HEK293 (cell line): ENCODE measurements around the gene E2F1.

Source experiments
- CTCF ChIA-PET: fragments of 350-600 bp; formaldehyde crosslinking; extraction: SDS; loops from one replicate; lab custom pipeline; 2021; ENCODE audit warnings: antibody characterized with exemption; lab: Yijun Ruan, JAX
- POLR2A ChIA-PET: fragments of 300-600 bp; formaldehyde crosslinking; extraction: SDS; loops from one replicate; lab custom pipeline; 2020; ENCODE audit warnings: antibody characterized with exemption, inconsistent platforms; lab: Yijun Ruan, JAX
- H3K27ac ChIP-seq: fragments of 200-500 bp; sonication (Bioruptor generic); 2 replicates; pipeline ENCODE4 v1.5.1; 2014; ENCODE audit warnings: low read depth, low read length, control low read depth, inconsistent platforms; ENCODE audit errors: extremely low read depth
- H3K36me3 ChIP-seq, 2 experiments: fragments of 200-500 bp in 1 of 2; sonication (Bioruptor generic) in 1 of 2; 1 replicate in 1 of 2; 2 replicates in 1 of 2; pipeline ENCODE4 v1.5.1; 2014 to 2017; ENCODE audit warnings: inconsistent platforms in 2 of 2, low read length in 2 of 2; ENCODE audit not compliant: control insufficient read depth in 2 of 2, insufficient read depth in 1 of 2
- H3K4me1 ChIP-seq: fragments of 200-500 bp; sonication (Bioruptor generic); 2 replicates; pipeline ENCODE4 v1.5.1; 2014; ENCODE audit warnings: mild to moderate bottlenecking, low read length, inconsistent platforms; ENCODE audit not compliant: control insufficient read depth, insufficient read depth
- H3K4me3 ChIP-seq: 2 replicates; pipeline ENCODE4 v1.5.1; 2011; ENCODE audit warnings: low read depth, mild to moderate bottlenecking, control low read depth, low read length, moderate library complexity
- H3K9me3 ChIP-seq: fragments of 200-500 bp; sonication (Bioruptor generic); 2 replicates; pipeline ENCODE4 v1.5.1; 2014; ENCODE audit warnings: low read depth, low read length, inconsistent platforms; ENCODE audit not compliant: control insufficient read depth, insufficient read depth
- GLI4 ChIP-seq: fragments of 450-650 bp; formaldehyde crosslinking; IDR thresholded peaks from 2 replicates; pipeline ENCODE4 v1.5.1; 2016; ENCODE audit warnings: missing biosample characterization, missing genetic modification characterization
- KLF10 ChIP-seq: fragments of 450-650 bp; IDR thresholded peaks from 2 replicates; pipeline ENCODE4 v1.5.1; 2018; ENCODE audit warnings: missing biosample characterization, mild to moderate bottlenecking, missing genetic modification characterization
- MYNN ChIP-seq: fragments of 450-650 bp; formaldehyde crosslinking; IDR thresholded peaks from 2 replicates; pipeline ENCODE4 v1.5.1; 2016; ENCODE audit warnings: missing biosample characterization, missing genetic modification characterization, borderline replicate concordance
- MZF1 ChIP-seq: fragments of 450-650 bp; formaldehyde crosslinking; IDR thresholded peaks from 2 replicates; pipeline ENCODE4 v1.5.1; 2017; ENCODE audit warnings: missing biosample characterization, missing genetic modification characterization, borderline replicate concordance
- RBAK ChIP-seq: fragments of 450-650 bp; formaldehyde crosslinking; IDR thresholded peaks from 2 replicates; pipeline ENCODE4 v1.5.1; 2016; ENCODE audit warnings: missing biosample characterization, missing genetic modification characterization
- SP7 ChIP-seq: fragments of 450-650 bp; formaldehyde crosslinking; IDR thresholded peaks from 2 replicates; pipeline ENCODE4 v1.5.1; 2016; ENCODE audit warnings: missing biosample characterization, missing genetic modification characterization
- TRIM28 ChIP-seq: IDR thresholded peaks from 2 replicates; pipeline ENCODE4 v1.6.1; 2011; ENCODE audit warnings: low read length, control low read depth, borderline replicate concordance
- ZNF10 ChIP-seq: fragments of 450-650 bp; formaldehyde crosslinking; IDR thresholded peaks from 2 replicates; pipeline ENCODE4 v1.5.1; 2017; ENCODE audit warnings: missing biosample characterization, missing genetic modification characterization
- ZNF121 ChIP-seq: fragments of 450-650 bp; formaldehyde crosslinking; IDR thresholded peaks from 2 replicates; pipeline ENCODE4 v1.5.1; 2016; ENCODE audit warnings: missing biosample characterization, missing genetic modification characterization
- ZNF157 ChIP-seq: fragments of 450-650 bp; formaldehyde crosslinking; IDR thresholded peaks from 2 replicates; pipeline ENCODE4 v1.5.1; 2016; ENCODE audit warnings: missing biosample characterization, missing genetic modification characterization
- ZNF335 ChIP-seq: fragments of 450-650 bp; formaldehyde crosslinking; conservative IDR thresholded peaks from 2 replicates; pipeline ENCODE4 v1.5.1; 2016; ENCODE audit warnings: missing biosample characterization, missing genetic modification characterization
- ZNF560 ChIP-seq: fragments of 450-650 bp; formaldehyde crosslinking; IDR thresholded peaks from 2 replicates; pipeline ENCODE4 v1.5.1; 2017; ENCODE audit warnings: missing biosample characterization, missing genetic modification characterization, borderline replicate concordance
- ZNF600 ChIP-seq: fragments of 450-650 bp; formaldehyde crosslinking; IDR thresholded peaks from 2 replicates; pipeline ENCODE4 v1.5.1; 2016; ENCODE audit warnings: missing biosample characterization, missing genetic modification characterization
- ZNF610 ChIP-seq: fragments of 450-650 bp; formaldehyde crosslinking; IDR thresholded peaks from 2 replicates; pipeline ENCODE4 v1.5.1; 2016; ENCODE audit warnings: missing biosample characterization, missing genetic modification characterization, borderline replicate concordance
- ZNF660 ChIP-seq: fragments of 450-650 bp; IDR thresholded peaks from 2 replicates; pipeline ENCODE4 v1.5.1; 2018; ENCODE audit warnings: missing biosample characterization, mild to moderate bottlenecking, missing genetic modification characterization
- ZNF768 ChIP-seq: fragments of 450-650 bp; formaldehyde crosslinking; IDR thresholded peaks from 2 replicates; pipeline ENCODE4 v1.5.1; 2018; ENCODE audit warnings: missing biosample characterization, mild to moderate bottlenecking, missing genetic modification characterization
- ZNF791 ChIP-seq: fragments of 450-650 bp; formaldehyde crosslinking; IDR thresholded peaks from 2 replicates; pipeline ENCODE4 v1.5.1; 2016; ENCODE audit warnings: missing biosample characterization, missing genetic modification characterization
- ZNF837 ChIP-seq: fragments of 450-650 bp; formaldehyde crosslinking; IDR thresholded peaks from 2 replicates; pipeline ENCODE4 v1.5.1; 2016; ENCODE audit warnings: missing biosample characterization, missing genetic modification characterization
- TF ChIP-seq, protein P1 (sequence below): fragments of 450-650 bp; formaldehyde crosslinking; IDR thresholded peaks from 2 replicates; pipeline ENCODE4 v1.5.1; 2016; ENCODE audit warnings: missing biosample characterization, missing genetic modification characterization
- TF ChIP-seq, protein P2 (sequence below): fragments of 450-650 bp; formaldehyde crosslinking; optimal IDR thresholded peaks from 2 replicates; pipeline ENCODE3; 2016; ENCODE audit warnings: missing biosample characterization, mild to moderate bottlenecking, missing genetic modification characterization
- TF ChIP-seq, protein P3 (sequence below): fragments of 450-650 bp; formaldehyde crosslinking; IDR thresholded peaks from 2 replicates; pipeline ENCODE4 v1.5.1; 2016; ENCODE audit warnings: missing biosample characterization, missing genetic modification characterization, borderline replicate concordance
- TF ChIP-seq, protein P4 (sequence below): fragments of 450-650 bp; formaldehyde crosslinking; IDR thresholded peaks from 2 replicates; pipeline ENCODE4 v1.5.1; 2016; ENCODE audit warnings: missing biosample characterization, missing genetic modification characterization
- TF ChIP-seq, protein P5 (sequence below): fragments of 450-650 bp; formaldehyde crosslinking; IDR thresholded peaks from 2 replicates; pipeline ENCODE4 v1.5.0; 2017; ENCODE audit warnings: missing biosample characterization, missing genetic modification characterization, borderline replicate concordance

Gene E2F1

DNA sequence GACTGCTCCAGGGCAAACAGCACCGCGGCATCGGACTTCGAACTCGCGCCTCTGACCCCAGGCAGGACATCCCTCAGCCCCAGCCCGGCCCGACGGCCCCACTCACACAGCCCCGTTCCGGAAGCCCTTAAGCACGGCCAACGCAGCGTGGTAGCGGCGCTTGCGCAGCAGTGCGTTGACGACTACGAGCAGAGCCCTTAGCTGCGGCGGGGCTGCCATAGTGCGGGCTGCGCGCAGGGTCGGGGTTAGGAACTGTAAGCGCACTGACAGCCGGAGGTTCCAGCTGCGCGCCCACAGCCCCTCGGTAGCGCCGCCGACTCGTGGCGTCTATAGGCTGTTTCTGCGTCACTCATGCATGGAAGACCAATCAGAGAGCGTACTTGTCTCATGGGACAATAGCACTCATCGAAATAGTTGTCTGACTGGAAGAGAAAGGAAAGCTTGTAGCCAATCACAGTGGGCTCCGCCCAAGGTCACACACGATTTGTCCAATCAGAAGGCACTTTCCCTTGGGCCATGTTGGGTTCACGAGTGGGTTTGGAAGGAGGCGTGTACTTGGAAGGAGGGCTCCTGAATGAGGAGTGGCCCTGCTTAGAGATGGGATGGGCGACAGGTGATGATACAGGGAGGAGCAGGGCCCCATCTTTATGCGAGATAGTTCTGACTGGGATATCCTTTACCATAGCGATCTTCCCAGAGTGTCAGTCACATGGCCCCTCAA is 34.0 kb upstream of the E2F1 start, which contains the start of gene PXMP4 (continued):
- TF ChIP-seq ZNF768 (tag by site-specific recombination) (no peak), MZF1 (no peak), KLF10 (tag by site-specific recombination) (no peak), TRIM28 (no peak), SP7 (tag by site-specific recombination) (no peak), ZNF660 (no peak), ZNF791 (tag by site-specific recombination) (no peak), ZNF560 (tag by site-specific recombination) (no peak), GLI4 (tag by site-specific recombination) (no peak), ZNF157 (no peak), ZNF10 (tag by site-specific recombination) (no peak)
- TF ChIP-seq, protein P1, sequence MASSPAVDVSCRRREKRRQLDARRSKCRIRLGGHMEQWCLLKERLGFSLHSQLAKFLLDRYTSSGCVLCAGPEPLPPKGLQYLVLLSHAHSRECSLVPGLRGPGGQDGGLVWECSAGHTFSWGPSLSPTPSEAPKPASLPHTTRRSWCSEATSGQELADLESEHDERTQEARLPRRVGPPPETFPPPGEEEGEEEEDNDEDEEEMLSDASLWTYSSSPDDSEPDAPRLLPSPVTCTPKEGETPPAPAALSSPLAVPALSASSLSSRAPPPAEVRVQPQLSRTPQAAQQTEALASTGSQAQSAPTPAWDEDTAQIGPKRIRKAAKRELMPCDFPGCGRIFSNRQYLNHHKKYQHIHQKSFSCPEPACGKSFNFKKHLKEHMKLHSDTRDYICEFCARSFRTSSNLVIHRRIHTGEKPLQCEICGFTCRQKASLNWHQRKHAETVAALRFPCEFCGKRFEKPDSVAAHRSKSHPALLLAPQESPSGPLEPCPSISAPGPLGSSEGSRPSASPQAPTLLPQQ (tag by site-specific recombination) = no peak; the same call in 1 of the 2 replicates
- TF ChIP-seq, protein P2, sequence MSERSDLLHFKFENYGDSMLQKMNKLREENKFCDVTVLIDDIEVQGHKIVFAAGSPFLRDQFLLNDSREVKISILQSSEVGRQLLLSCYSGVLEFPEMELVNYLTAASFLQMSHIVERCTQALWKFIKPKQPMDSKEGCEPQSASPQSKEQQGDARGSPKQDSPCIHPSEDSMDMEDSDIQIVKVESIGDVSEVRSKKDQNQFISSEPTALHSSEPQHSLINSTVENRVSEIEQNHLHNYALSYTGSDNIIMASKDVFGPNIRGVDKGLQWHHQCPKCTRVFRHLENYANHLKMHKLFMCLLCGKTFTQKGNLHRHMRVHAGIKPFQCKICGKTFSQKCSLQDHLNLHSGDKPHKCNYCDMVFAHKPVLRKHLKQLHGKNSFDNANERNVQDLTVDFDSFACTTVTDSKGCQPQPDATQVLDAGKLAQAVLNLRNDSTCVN (tag by site-specific recombination) = peak; percentile 90

DNA sequence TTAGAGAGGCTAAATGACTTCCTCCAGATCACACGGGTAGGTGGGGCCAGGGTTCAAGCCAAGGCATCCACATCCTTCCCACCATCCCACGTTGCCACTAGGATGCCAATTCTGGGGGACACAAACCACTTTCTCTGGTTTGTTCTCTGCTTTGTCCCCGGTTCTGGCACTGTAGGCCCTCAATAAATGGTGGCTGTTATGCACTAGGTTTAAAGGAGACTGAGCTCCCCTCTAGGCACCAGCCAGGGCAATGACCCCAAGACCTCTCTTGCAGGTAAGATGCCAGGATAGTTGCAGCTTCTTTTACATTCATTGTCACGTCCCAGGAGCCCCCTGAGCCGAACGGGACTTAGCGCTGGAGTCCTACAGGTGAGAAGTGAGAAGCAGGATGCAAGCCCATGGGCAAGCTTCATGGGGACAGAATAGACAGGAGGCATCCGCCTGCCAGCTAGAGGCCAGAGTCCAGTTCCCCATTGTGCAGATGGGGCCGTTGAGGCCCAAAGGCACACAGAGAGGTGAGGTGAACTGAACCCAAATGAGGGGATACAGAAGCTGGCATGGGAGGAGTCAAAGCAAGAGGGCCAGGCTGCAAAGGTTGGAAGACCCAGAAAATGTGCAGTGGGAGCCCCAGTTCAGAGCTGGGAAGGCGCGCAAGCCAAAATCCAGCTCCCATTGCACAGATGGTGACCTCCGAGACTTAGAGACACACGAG is 33.2 kb upstream of the E2F1 start:
- H3K4me1 ChIP-seq = no peaks in the 10 kb centered on the region
- H3K36me3 ChIP-seq = no peaks in the 10 kb centered on the region
- peak overlapping the region; percentile 53 for H3K4me3 ChIP-seq
- ChIA-PET CTCF (interaction anchor here (1.8 kb wide), 1 partner anchor 66 kb away, joined by 5 read pairs; no protein-coding TSS in a partner anchor), POLR2A (interaction anchor here (1.0 to 1.5 kb wide), 3 partner anchors 13 to 56 kb away, joined by 4 to 7 read pairs (median 4); partner anchors contain the start of genes C20orf144 and ZNF341)
- H3K9me3 ChIP-seq = no peaks in the 10 kb centered on the region
- 0 out of 2 replicates have a peak, but pooled peaks have one; percentile 37 for TF ChIP-seq ZNF121 (tag by site-specific recombination)
- no peak for TF ChIP-seq ZNF610
- TF ChIP-seq ZNF335 (tag by site-specific recombination) = no peak; the same call in none of the 2 replicates
- TF ChIP-seq RBAK (tag by site-specific recombination) = no peak
- H3K27ac ChIP-seq = no peak overlapping the region; the same call in 1 of the 2 replicates

DNA sequence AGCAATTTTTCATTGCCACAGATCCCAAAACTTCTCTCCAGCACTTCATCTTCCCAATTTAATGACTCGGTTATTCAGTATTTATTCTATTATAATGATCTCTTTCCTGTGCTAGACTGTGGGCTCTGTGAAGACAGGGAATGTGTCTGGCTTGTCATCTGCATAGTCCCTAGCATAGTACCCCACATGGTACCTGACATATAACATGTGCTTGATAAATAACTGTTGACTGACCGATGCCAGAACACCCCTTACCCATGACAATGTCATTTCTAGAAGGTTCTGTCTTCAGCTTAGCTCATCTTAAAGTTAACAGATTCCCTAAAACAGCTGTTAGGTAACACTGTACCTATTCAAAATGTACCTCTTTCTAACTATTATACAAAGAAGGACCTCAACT is 30.3 kb upstream of the E2F1 start:
- Histone ChIP-seq H3K4me3 (no peak overlapping the region), H3K27ac (no peak overlapping the region), H3K36me3 (no peaks in the 10 kb centered on the region), H3K9me3 (no peaks in the 10 kb centered on the region), H3K4me1 (no peaks in the 10 kb centered on the region)
- POLR2A ChIA-PET = no interaction called here
- CTCF ChIA-PET = interaction anchor here (0.7 kb wide), 1 partner anchor 22 kb away, joined by 3 read pairs; no protein-coding TSS in a partner anchor
- no peak for TF ChIP-seq MYNN (tag by site-specific recombination)
- no peak for TF ChIP-seq ZNF837 (tag by site-specific recombination)
- TF ChIP-seq, protein P3, sequence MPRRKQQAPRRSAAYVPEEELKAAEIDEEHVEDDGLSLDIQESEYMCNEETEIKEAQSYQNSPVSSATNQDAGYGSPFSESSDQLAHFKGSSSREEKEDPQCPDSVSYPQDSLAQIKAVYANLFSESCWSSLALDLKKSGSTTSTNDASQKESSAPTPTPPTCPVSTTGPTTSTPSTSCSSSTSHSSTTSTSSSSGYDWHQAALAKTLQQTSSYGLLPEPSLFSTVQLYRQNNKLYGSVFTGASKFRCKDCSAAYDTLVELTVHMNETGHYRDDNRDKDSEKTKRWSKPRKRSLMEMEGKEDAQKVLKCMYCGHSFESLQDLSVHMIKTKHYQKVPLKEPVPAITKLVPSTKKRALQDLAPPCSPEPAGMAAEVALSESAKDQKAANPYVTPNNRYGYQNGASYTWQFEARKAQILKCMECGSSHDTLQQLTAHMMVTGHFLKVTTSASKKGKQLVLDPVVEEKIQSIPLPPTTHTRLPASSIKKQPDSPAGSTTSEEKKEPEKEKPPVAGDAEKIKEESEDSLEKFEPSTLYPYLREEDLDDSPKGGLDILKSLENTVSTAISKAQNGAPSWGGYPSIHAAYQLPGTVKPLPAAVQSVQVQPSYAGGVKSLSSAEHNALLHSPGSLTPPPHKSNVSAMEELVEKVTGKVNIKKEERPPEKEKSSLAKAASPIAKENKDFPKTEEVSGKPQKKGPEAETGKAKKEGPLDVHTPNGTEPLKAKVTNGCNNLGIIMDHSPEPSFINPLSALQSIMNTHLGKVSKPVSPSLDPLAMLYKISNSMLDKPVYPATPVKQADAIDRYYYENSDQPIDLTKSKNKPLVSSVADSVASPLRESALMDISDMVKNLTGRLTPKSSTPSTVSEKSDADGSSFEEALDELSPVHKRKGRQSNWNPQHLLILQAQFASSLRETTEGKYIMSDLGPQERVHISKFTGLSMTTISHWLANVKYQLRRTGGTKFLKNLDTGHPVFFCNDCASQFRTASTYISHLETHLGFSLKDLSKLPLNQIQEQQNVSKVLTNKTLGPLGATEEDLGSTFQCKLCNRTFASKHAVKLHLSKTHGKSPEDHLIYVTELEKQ (tag by site-specific recombination) = no peak
- TF ChIP-seq ZNF600 (tag by site-specific recombination) = no peak
- TF ChIP-seq, protein P4, sequence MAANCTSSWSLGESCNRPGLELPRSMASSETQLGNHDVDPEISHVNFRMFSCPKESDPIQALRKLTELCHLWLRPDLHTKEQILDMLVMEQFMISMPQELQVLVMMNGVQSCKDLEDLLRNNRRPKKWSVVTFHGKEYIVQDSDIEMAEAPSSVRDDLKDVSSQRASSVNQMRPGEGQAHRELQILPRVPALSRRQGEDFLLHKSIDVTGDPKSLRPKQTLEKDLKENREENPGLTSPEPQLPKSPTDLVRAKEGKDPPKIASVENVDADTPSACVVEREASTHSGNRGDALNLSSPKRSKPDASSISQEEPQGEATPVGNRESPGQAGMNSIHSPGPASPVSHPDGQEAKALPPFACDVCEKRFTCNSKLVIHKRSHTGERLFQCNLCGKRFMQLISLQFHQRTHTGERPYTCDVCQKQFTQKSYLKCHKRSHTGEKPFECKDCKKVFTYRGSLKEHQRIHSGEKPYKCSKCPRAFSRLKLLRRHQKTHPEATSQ = no peak
- TF ChIP-seq, protein P5, sequence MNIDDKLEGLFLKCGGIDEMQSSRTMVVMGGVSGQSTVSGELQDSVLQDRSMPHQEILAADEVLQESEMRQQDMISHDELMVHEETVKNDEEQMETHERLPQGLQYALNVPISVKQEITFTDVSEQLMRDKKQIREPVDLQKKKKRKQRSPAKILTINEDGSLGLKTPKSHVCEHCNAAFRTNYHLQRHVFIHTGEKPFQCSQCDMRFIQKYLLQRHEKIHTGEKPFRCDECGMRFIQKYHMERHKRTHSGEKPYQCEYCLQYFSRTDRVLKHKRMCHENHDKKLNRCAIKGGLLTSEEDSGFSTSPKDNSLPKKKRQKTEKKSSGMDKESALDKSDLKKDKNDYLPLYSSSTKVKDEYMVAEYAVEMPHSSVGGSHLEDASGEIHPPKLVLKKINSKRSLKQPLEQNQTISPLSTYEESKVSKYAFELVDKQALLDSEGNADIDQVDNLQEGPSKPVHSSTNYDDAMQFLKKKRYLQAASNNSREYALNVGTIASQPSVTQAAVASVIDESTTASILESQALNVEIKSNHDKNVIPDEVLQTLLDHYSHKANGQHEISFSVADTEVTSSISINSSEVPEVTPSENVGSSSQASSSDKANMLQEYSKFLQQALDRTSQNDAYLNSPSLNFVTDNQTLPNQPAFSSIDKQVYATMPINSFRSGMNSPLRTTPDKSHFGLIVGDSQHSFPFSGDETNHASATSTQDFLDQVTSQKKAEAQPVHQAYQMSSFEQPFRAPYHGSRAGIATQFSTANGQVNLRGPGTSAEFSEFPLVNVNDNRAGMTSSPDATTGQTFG (tag by site-specific recombination) = no peak
